HL-60 (cell line): ENCODE measurements around the gene TMEM37.

Experiments used
- DNase-seq, 2 experiments: peaks; one replicate each; pipeline ENCODE4 v3.0.0-alpha.2; 2010 to 2020; ENCODE audit warnings: low read depth in 1 of 2, low spot score in 1 of 2
- H3K27ac ChIP-seq: fragments of 250-450 bp; sonication (Bioruptor Pico); replicated peaks from 2 replicates; pipeline ENCODE4 v1.5.1; 2020; ENCODE audit warnings: mild to moderate bottlenecking, moderate library complexity
- H3K27me3 ChIP-seq: fragments of 250-450 bp; sonication (Bioruptor Pico); 2 replicates; pipeline ENCODE4 v1.5.1; 2021; ENCODE audit warnings: mild to moderate bottlenecking, moderate library complexity; ENCODE audit not compliant: insufficient read depth, poor library complexity, severe bottlenecking
- H3K4me3 ChIP-seq: replicated peaks from 2 replicates; pipeline ENCODE4 v1.5.1; 2011; ENCODE audit warnings: mild to moderate bottlenecking, control low read depth, low read length; ENCODE audit not compliant: insufficient read depth
- GABPA ChIP-seq: IDR thresholded peaks from 2 replicates; pipeline ENCODE4 v1.6.1; 2012; ENCODE audit warnings: low read depth
- POLR2AphosphoS5 ChIP-seq: IDR thresholded peaks from 2 replicates; pipeline ENCODE4 v1.6.1; 2012; ENCODE audit warnings: low read depth
- SPI1 ChIP-seq: IDR thresholded peaks from 2 replicates; pipeline ENCODE4 v1.6.1; 2012; ENCODE audit warnings: low read depth, mild to moderate bottlenecking, borderline replicate concordance
- TF ChIP-seq, protein P1 (sequence below): IDR thresholded peaks from one replicate; pipeline ENCODE4 v1.5.1; 2011; ENCODE audit warnings: low read length, control low read depth, inconsistent platforms; ENCODE audit not compliant: insufficient read depth
- TF ChIP-seq, protein P2 (sequence below): IDR thresholded peaks from 2 replicates; pipeline ENCODE4 v1.6.1; 2012; ENCODE audit warnings: low read depth; ENCODE audit not compliant: insufficient replicate concordance

Gene TMEM37

DNA sequence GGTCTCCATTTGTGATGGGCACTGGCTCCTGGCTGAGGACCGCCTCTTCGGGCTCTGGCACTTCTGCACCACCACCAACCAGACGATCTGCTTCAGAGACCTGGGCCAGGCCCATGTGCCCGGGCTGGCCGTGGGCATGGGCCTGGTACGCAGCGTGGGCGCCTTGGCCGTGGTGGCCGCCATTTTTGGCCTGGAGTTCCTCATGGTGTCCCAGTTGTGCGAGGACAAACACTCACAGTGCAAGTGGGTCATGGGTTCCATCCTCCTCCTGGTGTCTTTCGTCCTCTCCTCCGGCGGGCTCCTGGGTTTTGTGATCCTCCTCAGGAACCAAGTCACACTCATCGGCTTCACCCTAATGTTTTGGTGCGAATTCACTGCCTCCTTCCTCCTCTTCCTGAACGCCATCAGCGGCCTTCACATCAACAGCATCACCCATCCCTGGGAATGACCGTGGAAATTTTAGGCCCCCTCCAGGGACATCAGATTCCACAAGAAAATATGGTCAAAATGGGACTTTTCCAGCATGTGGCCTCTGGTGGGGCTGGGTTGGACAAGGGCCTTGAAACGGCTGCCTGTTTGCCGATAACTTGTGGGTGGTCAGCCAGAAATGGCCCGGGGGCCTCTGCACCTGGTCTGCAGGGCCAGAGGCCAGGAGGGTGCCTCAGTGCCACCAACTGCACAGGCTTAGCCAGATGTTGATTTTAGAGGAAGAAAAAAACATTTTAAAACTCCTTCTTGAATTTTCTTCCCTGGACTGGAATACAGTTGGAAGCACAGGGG, 5.5 kb downstream of the TMEM37 start:
- no peak for DNase-seq
- no peak overlapping the region for H3K27ac ChIP-seq
- no peak for TF ChIP-seq GABPA
- TF ChIP-seq SPI1, result no peak
- TF ChIP-seq, protein P1, sequence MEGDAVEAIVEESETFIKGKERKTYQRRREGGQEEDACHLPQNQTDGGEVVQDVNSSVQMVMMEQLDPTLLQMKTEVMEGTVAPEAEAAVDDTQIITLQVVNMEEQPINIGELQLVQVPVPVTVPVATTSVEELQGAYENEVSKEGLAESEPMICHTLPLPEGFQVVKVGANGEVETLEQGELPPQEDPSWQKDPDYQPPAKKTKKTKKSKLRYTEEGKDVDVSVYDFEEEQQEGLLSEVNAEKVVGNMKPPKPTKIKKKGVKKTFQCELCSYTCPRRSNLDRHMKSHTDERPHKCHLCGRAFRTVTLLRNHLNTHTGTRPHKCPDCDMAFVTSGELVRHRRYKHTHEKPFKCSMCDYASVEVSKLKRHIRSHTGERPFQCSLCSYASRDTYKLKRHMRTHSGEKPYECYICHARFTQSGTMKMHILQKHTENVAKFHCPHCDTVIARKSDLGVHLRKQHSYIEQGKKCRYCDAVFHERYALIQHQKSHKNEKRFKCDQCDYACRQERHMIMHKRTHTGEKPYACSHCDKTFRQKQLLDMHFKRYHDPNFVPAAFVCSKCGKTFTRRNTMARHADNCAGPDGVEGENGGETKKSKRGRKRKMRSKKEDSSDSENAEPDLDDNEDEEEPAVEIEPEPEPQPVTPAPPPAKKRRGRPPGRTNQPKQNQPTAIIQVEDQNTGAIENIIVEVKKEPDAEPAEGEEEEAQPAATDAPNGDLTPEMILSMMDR, result no peak
- TF ChIP-seq POLR2AphosphoS5, result no peak
- TF ChIP-seq, protein P2, sequence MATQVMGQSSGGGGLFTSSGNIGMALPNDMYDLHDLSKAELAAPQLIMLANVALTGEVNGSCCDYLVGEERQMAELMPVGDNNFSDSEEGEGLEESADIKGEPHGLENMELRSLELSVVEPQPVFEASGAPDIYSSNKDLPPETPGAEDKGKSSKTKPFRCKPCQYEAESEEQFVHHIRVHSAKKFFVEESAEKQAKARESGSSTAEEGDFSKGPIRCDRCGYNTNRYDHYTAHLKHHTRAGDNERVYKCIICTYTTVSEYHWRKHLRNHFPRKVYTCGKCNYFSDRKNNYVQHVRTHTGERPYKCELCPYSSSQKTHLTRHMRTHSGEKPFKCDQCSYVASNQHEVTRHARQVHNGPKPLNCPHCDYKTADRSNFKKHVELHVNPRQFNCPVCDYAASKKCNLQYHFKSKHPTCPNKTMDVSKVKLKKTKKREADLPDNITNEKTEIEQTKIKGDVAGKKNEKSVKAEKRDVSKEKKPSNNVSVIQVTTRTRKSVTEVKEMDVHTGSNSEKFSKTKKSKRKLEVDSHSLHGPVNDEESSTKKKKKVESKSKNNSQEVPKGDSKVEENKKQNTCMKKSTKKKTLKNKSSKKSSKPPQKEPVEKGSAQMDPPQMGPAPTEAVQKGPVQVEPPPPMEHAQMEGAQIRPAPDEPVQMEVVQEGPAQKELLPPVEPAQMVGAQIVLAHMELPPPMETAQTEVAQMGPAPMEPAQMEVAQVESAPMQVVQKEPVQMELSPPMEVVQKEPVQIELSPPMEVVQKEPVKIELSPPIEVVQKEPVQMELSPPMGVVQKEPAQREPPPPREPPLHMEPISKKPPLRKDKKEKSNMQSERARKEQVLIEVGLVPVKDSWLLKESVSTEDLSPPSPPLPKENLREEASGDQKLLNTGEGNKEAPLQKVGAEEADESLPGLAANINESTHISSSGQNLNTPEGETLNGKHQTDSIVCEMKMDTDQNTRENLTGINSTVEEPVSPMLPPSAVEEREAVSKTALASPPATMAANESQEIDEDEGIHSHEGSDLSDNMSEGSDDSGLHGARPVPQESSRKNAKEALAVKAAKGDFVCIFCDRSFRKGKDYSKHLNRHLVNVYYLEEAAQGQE, result no peak
- no peak overlapping the region for H3K4me3 ChIP-seq
- peaks cover 10% of the 10 kb centered on the region for H3K27me3 ChIP-seq

DNA sequence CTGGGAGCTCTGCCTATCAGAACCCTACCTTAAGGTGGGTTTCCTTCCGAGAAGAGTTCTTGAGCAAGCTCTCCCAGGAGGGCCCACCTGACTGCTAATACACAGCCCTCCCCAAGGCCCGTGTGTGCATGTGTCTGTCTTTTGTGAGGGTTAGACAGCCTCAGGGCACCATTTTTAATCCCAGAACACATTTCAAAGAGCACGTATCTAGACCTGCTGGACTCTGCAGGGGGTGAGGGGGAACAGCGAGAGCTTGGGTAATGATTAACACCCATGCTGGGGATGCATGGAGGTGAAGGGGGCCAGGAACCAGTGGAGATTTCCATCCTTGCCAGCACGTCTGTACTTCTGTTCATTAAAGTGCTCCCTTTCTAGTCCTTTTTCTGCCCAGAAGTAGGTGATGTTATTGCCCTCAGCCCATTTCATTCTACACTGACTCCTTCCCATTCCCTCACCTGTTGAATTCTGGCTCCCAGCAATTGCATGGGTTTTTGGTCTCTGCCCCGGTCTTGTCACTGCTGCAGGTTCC, 6.5 kb downstream of the TMEM37 start:
- Histone ChIP-seq H3K27ac (no peak overlapping the region), H3K4me3 (no peak overlapping the region), H3K27me3 (peaks cover under 1% of the 10 kb centered on the region)
- TF ChIP-seq GABPA (no peak), POLR2AphosphoS5 (no peak), SPI1 (no peak)
- TF ChIP-seq, protein P2, result no peak
- TF ChIP-seq, protein P1, result no peak
- no peak for DNase-seq

DNA sequence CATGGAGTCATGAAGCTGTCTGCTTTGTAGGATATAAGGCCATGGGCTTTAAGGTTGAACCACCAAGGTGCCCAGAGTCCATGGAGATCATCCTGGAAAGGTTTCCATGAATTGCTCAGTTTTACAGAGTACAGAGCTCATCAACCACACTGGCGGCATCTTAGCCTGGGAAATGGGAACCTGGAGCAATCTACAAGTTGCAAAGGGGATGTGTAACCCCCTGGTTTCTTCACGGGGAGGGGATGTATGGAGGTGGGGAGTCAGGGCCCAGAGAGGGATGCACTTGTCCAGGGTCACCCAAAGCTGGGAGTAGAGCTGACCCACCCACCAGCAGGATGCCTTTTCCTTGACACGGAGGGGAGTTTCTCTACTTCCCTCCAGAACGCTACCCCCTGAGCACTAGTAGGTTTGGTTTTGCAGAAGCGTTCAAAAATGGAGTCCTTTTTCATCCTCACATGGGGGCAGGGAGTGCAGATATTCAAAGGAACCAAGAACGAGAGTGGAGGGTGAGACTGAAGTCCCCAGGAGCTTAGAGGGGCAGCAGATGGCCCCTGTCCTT, 7.2 kb downstream of the TMEM37 start:
- TF ChIP-seq GABPA (no peak), SPI1 (no peak), POLR2AphosphoS5 (no peak)
- TF ChIP-seq, protein P1, result no peak
- TF ChIP-seq, protein P2, result no peak
- DNase-seq, result no peak
- no peak overlapping the region for H3K27ac ChIP-seq
- no peaks in the 10 kb centered on the region for H3K27me3 ChIP-seq
- no peak overlapping the region for H3K4me3 ChIP-seq
